Stimulated activated CD8-positive, alpha-beta memory T cell treated with anti-CD3 and anti-CD28 coated beads, Interleukin-7, amount 100 ng/mL, for 4 hours (primary cell): ENCODE measurements around the gene IRX2.

Source experiments
- DNase-seq, 2 donors: peaks; one replicate each; pipeline ENCODE4 v3.0.0-alpha.2; 2020; ENCODE audit warnings: low read depth in 2 of 2

IRX2 gene

DNA sequence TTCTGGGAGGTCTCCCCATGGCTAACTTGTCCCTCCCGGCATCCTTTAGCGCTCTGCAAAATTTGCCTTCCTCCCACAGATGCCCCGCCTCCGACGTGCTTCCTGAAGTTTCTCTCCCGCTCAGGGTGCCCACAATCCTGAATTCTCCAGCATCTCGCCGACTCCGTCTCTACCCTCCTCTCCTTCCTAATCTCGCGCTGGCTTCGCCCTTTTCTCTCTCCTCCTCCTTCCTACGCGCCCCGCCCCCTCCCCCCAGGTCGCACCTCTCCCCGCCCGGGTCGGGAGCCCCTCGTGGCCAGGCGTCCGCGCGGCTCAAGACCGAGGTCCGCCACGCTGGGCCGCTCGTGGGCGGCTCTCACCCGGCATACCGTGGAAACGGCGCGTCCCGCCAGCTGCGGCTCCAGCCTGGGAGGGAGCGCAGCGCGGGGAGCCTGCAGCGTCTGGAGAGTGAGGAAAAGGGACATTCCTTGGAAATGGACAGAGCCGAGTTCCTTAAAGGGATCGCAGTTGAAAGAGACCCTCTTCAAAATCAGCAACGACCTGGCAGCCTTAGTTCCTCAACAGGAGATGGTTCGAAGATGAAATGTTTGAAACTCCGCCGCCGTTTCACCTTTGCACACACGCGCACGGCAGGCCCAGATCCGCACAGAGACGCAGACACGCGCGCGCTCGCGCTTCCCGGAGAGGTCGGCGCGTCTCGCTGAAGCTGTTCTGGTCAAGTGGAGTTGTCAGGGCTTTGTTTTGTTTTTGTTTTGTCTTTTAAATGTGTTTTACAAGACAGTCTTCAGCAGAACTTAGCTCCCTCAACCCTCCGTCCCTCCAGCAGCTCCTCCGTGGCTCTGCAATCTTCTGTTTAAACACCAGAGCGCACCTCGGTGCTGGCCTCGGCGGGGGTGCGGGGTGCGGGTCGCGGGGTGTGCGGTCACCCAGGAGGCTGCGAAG lies 5.0 kb upstream of the IRX2 start:
- no peak for DNase-seq

DNA sequence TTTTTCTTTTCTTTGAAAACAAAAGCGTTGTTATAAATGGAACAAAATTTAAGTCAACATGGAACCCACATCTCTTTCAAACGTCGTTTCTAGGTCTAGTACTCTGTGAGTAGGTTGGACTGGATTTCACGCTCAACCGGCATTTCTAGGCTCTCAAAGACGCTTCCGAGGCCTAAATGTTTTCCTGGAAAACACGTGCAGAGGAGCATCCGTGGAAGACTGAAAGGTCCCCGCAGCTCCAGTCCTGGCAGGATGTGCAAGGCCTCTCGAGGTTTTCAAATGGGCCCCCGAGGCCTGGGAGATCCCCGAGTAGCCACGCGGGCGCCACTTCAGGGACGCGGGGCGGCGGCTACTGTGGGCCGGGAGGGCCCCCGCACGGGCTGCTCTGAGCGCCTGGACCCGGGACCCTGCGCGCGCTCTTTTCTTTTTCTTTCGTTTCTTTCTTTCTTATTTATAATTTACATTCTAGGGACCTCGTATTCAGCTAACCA lies 4.2 kb upstream of the IRX2 start:
- DNase-seq = no peak

DNA sequence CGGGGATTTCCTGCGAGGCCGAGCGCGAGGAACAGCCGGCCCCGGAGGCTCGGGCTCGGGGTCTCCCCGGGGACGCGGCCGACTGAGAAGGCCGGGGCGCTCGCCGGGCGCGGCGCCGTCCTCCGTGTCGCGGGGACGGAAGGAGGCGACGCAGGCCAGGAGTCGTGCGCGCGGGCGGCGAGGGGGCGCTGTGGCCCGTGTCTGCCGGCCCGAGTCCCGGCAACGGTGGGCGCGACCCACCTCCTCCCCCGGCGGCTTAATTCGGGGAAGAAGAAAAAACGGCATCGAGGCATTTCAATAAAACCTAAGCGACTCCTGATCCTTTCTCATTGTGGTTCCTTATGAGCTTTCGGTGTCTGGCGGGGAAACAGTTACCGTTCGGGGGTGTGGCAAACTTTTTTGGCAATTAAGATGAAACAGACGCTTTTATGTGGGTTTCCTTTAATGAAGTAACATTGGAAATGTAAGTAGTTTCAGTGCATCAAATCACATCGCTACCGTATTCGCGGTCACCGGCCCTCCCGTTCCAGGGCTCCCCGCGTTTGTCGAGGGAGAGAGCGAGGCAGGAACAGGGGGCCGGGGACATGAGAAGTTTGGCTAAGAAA lies 3.7 kb upstream of the IRX2 start:
- no peak for DNase-seq

DNA sequence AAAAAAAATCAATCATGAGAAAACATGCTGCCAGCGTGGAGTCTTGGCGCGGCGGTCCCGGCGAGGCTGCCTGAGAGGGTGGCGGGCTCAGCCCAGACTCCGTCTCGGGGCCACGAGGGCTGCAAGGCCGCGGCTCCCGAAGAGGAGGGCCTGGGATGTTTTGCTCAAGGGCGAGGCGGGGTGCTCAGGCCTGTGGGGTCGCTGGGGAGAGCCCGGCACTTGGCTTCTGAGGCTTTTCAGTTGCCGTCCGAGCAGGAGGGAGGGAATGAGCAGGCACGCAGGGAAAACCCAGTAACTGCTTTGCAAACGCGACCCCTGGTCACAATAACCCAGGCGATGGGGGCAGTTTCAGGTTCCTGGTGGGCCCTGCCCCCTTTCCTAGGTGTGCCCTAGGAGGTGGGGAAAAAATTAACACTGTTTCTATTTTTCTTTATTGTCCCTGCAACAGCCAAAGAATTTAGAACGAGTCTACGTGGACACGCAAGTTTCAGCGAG lies 3.2 kb upstream of the IRX2 start:
- no peak for DNase-seq

DNA sequence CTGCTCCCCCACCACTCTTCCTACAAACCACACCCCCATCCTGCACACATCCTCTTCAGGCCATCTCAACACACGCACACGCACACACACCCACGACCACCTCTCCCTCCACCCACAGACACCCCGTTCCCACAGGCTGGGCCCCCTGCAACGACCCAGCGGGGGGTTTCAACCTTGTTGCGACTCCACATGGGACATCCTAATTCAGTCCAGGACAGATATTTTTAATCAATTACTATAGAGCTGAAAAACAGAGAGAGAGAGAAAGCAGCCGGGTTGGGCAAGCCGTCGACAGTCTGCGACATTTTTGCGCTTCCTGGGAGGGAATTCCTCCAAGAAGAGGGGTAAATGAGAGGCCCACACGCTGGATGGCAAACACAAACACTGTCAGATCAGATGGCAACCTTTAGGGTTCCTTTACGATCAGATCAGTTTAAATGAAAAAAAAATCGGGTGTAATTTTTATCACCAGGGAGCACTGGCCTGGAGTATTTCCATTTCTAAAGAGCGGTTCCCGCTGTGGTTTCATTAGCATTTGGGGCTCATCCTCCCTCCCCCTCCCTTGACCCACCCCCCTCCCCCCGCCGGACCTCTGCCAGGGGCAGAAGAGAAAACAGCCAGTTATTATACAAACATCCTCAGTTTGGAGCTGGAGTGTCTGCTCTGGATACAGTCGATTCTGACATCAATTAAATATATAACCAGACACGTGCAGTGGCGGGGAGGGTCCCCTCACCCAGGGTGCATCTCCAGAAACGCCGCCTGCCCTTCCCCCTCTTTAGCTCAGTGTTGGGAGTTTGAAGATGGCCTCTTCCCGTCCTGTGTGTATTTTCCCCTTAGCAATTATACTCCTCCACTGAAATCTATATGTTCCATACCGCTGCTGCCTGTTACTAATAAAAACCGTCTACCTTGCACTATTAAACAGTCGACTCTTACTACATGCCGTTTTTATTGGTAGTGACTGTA lies 2.3 kb upstream of the IRX2 start:
- DNase-seq = no peak

DNA sequence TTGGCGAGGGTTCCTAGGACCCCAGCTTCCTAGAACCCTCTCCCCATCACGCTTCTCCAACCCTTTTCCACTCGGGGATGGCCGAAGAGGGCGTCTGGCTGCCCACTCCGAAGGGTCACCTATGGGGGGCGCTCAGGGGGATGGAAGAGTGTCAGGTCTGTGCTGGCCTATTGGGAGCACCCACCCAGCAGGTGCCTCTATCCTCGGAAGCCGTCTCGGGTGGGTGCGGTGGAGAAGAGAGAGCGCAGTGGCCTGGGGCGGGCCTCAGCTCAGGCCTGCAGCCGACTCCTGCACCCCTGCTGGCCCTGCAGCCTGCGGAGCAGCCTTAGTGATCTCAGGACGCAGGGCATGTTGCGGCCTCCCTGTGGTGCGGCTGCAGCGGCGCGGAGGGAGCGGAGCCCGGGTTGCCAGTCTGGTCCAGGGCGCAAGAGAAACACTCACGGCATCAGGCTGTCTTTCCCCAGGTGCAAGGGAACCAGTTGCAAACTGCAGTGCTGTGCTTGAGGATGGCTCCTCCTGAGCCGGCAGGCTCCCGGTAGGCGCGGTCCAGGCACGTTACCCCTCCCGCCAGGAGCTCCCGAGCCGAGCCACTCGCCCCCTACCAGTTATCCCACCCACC lies 1.5 kb upstream of the IRX2 start:
- no peak for DNase-seq

DNA sequence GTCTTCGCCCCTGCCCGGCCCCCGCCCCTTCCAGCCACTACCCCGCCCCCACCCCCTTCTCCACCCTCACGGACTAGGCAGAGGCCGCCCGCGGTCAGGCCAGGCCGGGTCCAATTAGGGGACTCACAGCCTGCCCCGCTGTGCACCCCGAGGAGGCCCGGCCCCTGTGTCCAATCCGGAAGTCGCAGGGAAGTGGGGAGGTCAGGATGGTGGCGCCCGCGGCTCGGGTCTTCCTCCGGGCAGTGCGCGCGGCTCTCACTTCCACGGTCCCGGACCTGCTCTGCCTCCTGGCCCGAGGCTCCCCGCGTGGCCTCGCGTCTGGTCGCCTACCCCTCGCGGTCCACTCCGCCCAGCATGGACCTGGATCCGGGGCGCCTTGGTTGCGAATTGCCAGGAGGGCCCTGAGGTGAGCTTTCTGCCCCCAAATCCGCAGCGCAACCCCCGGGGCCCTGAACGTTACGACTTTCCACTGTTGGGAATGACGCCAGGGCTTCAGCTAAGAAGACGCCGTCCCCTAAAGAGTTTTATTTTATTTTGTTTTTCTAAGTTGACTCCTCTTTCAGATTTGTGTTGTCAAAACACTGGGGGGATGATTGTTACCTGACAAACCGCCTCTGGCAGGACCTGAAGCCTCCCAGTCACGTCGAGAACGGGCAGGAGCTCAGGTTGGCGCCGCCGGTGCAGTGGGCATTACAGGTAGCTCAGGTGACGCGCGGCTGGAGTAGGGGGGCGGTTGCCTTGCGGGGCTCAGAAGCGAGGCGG lies 763 bp upstream of the IRX2 start:
- no peak for DNase-seq

DNA sequence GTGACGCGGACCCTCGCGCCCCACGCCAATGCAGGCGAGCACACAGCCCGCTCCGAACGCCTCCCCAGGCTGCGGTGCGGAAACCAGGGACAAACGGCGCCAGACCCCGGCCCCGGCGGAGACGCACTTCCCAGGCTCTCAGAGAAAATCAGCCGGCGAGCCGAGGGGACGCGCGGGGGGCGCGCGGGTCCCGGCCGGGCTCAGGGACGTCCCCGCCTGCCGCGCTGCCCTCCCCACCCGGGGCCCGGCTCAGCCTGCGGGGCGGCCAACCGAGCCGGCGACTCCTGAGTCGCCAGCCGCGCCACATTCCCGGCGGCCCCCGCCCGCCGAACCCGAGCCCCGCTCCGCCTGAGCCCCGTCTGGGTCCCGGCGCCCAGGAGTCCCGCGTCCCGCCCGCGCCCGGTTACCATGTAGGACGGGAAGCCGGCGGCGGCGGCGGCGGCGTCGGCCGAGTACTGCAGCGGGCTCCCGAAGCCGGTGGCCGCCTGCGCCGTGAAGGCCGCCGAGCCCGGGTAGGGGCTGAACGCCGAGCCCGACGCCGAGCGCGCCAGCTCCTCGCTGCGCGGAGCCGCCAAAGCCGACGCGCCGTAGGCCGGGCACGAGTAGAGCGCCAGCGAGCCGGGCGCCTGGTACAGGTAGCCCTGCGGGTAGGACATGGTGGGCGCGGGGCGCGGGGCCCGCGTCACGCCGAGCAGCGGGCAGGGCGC lies 566 bp downstream of the IRX2 start:
- DNase-seq = no peak

DNA sequence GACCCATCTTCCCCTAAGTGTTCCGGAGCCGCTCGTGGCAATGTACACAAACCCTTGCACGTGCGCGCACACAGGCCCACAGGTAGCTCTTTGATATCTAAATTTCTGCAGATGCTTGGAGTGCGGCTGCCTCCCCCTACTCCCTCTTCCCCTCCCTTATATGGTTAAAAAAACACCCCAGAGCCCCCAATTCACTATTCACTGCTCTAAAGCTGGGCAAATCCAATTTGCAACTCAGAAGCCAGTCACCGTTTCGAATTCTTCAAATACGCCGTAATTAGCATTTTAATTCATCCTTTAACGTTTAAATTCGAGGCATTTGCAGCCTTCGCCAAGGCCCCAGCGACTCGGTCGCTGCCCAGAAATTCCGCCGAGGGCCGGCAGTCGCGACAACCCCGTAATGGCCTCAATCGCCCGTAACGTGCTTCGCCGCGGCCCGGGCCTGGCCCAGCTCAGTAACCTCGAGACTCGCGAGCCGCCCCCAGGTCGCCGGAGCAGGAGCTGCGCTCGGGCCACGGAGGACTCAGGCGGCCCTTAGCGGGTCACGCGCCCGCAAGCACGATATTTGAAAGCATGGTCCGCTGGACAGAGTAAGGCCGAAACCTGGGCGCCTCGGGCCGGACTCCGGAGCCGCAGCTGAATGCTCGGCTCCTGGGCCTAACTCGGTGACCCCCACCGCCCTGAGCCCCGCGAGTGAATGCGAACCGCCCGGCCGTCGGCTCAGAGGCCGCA lies 1.3 kb downstream of the IRX2 start:
- no peak for DNase-seq

DNA sequence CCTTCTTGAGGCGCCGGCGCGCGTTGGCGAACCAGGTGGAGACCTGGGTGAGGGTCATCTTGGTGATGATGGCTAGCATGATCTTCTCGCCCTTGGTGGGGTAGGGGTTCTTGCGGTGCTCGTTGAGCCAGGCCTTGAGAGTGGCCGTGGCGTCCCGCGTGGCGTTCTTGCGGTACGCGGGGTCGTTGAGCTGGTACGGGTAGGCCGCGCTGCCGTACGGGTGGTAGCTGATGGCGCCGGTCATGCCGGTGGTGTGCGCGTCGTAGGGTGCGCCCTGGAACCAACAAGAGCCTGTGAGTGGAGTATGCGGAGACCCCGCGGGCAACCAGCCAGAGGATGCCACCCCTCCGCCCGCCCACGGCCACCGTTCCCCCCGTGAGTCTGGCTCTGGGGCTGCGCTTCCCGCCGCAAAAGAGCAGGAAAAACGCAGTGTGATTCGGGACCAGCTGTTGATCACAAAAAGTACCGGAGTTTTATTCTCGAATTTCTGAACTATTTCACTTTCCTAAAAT lies 1.9 kb downstream of the IRX2 start:
- DNase-seq = no peak

DNA sequence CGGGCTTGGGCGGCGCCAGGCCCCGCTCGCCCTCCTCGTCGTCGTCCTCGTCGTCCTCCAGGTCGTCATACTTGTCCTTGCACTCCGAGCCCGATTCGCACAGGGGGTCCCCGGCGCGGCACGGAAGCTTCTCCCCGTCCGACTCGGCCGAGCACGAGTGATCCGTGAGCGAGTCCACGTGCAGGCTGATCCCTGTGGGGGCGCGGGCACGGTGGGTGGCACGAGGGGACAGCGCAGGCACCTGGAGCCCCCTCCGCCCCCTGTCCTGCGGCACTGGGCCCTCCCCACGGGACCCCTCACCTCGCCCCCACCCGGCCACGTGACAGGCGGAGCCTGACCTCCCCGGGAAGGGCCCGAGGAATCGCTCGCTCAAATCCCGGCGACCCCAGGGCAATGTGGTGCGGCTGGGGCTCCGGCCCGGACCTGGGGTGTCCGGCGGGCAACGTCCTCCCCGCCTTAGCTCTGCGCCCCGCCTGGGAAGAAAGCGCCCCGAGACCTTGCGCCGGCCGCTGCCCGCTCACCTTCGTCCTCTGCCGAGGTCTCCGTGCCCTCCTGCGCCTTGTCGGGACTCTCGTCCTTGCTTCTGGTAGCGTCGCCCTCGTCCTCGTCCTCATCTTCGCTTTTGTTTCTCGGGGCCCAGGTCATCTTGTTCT lies 2.5 kb downstream of the IRX2 start:
- no peak for DNase-seq

DNA sequence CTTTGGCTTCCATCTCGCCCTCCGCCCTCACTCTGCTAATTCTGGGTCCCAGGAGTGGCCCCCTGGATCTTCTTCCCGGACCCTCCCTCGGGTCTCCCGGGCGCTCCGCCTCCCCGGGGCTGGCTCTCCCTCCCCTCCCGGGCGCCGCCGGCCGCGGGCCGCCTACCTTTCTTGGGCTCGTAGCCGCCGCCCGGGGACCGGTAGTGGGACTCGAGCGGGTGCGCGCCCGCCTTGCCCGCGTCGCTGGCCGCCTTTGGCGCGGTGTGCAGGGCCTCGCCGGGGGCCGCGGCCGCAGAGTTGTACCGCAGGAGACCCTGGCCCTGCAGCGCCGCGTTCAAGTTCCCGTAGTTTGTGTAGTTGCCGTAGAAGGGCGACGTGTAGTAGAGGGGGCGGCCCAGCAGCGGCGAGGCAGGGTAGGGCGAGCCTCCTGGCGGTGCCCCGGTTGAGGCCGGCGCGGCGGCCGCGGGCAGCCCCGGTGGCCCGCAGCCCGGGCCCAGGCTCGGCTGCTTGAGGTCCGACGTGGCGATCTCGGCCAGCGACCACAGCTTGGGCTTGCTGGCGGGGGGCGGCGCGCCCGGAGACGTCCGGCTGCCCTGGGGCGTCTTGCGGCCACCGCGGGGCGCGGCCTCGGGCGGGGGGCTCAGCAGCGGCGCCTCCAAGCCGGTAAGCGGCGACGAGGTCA lies 3.2 kb downstream of the IRX2 start:
- no peak for DNase-seq

DNA sequence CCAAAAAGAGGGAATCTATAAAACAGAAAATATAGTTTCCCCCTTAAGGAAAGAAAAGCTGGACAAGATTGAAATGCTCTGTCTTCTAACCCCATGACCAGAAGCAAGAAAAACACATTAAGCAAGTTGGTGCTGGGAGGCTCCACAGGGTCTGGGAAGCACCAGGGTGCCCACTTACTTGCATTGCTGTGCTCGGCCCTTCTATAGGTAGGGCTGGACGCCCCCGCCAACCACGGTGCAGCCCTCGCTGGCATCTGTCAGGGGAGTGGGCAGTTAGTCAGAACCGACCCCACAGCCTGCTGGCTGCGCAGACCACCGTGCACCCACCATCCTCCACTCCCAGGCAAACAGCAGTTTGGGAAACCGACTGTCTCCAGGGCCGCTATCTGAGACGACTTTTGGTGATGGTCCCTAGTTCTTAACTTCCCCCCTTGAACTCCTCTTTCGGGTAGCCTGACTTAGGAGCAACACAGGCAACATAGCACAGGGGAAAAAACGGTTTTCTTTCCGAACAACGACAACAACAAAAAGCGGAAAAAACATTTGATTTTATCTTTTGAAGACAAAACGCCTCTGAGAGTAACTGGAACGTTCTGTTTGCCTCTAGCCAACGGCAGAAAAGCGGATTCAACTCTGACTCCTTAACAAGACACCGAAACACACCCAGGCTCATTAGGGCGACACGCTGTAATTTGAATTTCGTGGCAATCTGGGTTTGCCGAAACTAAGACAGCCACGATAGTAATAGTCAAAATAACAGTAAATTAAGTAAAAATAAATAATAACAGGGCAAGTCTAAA lies 3.9 kb downstream of the IRX2 start:
- DNase-seq = no peak

DNA sequence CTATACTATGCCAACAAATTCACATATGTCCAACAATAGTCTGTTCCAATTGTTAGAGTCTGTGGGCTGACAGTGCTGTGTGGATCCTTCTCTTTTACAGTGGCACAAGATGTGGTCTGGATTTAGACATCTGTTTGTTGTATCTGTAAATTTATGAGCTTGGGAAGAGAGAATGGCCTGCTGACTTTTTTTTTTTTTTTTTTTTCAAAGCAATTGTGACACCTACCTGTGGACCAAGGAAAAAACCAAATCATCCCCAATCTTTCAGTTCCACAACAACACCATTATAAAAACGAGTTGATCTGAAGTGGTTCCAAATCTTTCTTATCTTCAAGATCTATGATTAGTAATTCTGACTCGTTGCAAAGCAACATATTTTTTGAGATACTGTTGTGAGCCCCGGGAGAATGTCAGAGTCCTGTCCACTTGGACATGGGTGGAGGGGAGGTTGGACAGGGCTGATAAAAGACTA lies 4.9 kb downstream of the IRX2 start:
- DNase-seq = no peak

DNA sequence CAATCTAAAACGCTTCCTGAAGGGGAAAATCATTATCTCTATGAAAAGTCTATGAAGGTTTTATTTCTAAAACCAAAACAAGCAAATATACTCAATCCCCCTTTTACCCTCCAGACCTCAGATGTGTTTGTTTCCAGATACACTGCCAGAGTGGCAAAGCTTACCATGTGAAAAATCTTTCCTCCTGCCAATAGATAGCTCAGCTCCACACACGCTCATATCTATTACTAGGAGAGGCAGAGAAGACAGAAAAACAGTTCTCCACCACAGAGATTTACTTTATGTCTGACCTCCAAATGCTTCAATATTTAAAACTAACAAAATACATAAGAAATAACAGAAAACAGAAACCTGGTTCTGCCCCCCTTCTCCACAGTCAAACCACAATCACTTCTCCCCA lies 7.0 kb downstream of the IRX2 start:
- DNase-seq = no peak

DNA sequence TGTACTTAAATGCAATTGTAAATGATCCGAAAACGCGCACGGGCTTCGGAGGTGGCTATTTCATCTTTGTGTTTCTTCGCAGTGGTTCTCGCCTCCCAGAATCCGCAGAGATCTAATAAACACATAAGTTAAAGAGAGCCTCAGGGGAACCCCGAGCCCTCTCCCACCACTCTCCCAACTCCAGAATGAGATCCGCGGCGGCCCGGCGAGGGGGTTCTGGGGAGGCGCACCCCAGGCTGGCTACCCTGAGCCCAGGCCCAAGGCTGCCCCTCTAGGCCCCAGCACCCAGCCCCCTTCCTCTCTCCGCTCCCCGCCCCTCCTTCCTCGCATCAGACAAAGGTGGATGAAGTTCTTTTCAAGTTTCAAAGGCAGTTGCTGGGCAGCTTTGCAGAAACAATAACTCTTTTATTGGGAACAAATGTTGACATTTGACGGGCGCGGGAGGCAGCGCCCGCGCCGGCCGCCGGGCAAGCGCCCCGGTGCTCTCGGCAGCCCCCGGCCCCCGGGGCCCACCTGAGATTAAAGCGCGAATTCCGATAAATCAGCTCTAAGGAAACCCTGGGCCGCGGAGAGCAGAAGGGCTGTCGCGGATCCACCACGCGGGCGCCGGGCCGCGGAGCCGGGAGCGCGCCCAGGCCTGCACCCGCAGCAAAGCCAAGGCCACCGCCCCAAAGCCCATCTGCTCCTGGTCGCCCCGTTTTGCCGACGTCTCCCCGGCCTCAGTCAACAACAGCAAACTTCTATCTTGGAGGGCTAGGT lies 8.4 kb downstream of the IRX2 start:
- DNase-seq = no peak
